ENCODE measurements around the gene PRRX2.
"Not testable (repeated sequence)": the region's sequence is repeated elsewhere in the genome, so short reads cannot be mapped to it uniquely, and the experiment has no call there.

PRRX2 gene
- total RNA-seq, result 0 to 0.29 (median 0.06) reads per million in 4 experiments

DNA sequence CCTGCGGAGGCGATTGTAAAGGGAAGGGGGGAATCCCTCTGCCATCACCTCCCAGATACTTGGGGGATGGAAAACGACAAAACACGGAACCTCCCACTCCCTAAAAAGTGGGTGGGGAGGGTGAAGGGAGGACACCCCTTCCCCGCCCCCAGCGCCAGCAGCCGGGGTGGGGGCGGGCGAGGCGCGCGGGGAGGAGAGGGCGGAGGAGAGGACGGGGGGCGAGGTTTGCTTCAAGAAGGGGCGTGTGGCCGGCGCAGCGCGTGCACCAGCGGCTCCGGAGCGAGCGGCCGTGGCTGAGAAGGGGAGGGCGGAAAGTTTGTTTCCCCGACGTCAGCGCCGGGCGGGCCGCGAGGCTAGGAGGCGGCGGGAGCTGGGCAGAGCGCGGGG lies at the start of gene PRRX2:
PRRX2 (plus strand) TSS at position 259 of the 387 bp plus-strand sequence. CDS start 221 bp downstream, outside the sequence.
- DNase-seq, result no peak

GRCh38 chr9:129617167-129617566 lies 48.3 kb upstream of the PRRX2 start:
- no peak for DNase-seq

GRCh38 chr9:129619787-129620668 lies 45.4 kb upstream of the PRRX2 start:
- no peak for DNase-seq

- no peak for DNase-seq
These were observed 44.7 kb upstream of the PRRX2 start, which contains the start of gene C9orf50 for GRCh38 chr9:129620669-129621295. Gene C9orf50, minus strand, starts transcription at chr9:129621101. Its CDS starts 527 bp downstream, at chr9:129620574.

DNA sequence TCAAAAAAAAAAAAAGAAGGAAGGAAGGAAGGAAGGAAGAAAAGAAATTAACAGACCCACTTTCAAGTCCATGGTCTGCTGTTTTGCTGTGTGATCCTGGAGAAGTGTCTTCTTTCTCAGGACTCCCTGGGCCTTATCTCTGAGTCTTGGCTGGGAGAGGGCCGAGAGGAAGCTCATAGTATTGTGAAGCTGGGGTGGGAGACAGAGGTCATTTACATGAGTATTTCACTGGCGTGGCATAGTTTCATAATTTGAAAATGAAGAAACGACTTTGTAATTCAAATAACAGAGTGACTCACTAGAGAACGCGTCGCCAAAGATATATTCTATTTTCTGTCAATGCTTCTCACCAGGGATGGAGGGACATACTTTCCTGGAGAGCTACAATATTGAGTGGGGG lies 42.1 kb upstream of the PRRX2 start:
- no peak for DNase-seq

- peak; percentile 53 for DNase-seq
These were observed 41.2 kb upstream of the PRRX2 start for GRCh38 chr9:129624168-129624759.

- no peak for DNase-seq
These were observed 40.5 kb upstream of the PRRX2 start for GRCh38 chr9:129624947-129625346.

DNA sequence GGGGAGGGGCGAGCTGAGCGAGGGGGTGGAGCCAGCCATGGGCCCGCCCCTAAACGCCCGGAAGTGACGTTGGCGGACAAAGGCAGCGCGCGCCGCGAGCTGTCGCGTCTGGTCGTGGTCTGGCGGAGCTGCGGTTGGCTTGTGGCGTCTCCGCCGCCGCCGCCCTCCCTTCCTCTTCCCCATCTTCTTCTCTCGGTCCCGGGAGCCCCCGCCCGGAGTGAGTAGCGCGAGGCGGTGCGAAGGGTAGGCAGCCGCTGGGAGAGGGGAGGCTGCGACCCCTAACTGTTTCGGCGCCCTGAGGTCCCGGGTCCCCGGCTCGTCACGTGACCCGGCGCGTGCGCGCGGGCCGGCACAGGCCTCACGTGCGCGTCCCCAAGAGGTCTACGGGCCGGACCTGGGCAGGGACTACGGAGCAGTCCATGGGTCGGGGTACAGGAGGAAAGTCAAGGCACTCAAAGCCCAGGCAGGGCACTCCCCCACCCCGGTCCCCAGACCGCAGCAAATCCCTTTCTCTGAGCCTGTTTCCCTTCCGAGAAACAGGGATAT lies 39.3 kb upstream of the PRRX2 start, which contains the start of gene NTMT1:
NTMT1 (plus strand) TSS at position 85 of the 546 bp plus-strand sequence. CDS start 6,541 bp downstream, outside the sequence.
- peak; percentile 86 for DNase-seq

DNA sequence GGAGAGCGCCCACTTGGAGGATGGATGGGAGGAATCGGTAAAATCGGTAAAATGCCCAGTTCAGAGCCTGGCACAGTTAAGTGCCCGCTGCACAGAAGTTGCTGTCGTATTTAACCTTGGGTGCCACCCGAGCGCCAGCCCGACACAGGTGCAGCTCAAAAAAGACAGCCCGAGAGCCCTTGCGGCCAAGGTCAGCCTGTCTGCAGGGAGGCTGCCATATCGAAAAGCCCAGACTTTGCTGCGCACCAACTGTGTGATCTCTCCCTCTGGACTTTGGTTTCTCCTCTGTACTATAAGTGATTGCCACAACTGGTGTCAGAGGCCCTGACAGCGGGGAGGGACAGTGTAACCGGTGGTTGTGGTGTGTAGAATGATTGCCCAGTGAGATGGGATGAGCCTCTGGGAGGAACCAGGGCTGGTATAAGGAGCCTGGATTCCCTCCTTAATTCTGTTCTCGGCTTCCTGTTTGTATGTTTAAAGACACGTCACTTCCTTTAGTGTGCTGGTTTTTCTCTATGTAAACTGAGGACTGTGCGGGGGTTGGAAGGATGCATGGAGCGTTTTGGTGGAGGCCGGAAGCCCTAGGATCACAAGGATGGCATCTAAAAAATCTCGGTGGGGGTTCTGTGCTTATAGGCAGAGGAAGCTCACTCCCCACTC lies 38.7 kb upstream of the PRRX2 start:
- DNase-seq, result peak; percentile 21

DNA sequence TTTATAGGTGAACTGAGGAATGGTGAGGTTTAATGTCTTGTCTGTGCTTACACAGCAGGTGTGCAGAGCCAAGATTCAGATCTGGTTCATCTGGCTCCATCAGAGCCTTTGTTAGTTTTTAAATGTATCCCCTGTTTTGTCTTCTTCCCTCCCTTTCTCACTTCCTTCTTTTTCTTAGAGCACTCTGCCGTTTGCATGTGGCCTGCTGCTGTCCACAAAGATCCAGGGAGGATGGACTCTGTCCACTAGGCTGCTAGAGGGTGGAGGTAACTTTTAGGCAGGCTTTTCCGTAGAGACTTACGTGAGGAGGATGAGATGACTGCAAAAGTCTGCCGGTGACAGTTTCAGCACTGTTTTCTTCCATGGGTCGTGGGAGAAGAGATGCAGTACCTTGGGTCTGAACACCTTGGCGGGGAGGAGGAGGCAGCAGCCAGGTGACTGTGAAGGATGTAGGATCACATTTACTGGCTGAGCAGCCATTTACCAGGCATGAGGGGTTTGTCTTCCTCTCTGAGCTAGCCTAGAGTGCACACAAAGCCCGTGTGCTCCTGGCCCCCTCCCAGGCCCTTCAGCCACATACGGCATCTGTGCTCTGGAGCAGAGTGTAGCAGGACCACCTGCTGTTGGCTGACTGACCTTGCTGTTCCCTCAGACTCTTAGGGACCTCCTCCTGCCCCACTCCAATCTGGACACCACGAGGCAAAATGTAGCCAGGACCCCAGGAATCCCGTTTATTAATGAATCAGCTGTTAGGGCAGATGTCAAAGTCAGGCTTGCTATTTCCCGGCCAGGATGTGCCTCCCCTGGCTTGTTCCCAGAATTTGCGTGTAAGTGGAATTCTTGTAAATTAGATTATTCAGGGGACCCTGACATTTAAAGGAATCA lies 37.6 kb upstream of the PRRX2 start:
- DNase-seq, result no peak

DNA sequence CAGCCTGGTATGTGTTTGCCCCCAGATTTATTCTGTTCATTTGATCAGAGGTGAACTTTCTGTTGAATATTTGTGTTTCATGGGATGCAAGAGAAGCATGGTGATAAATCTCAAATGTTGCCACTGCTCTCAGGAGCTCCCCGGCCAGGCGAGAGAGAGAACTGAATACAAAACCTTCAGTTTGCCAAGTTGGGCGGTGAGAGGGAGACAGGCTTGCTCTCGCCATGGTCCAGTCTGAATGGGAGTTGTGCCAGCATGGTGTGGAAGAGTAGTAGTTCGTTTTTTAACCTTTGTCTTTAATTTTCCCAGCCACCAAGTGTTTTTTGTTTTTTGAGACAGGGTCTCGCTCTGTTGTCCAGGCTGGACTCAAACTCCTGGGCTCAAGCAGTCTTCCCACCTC lies 36.7 kb upstream of the PRRX2 start:
- no peak for DNase-seq

- no peak for DNase-seq
These were observed 36.1 kb upstream of the PRRX2 start for GRCh38 chr9:129629251-129629820.

DNA sequence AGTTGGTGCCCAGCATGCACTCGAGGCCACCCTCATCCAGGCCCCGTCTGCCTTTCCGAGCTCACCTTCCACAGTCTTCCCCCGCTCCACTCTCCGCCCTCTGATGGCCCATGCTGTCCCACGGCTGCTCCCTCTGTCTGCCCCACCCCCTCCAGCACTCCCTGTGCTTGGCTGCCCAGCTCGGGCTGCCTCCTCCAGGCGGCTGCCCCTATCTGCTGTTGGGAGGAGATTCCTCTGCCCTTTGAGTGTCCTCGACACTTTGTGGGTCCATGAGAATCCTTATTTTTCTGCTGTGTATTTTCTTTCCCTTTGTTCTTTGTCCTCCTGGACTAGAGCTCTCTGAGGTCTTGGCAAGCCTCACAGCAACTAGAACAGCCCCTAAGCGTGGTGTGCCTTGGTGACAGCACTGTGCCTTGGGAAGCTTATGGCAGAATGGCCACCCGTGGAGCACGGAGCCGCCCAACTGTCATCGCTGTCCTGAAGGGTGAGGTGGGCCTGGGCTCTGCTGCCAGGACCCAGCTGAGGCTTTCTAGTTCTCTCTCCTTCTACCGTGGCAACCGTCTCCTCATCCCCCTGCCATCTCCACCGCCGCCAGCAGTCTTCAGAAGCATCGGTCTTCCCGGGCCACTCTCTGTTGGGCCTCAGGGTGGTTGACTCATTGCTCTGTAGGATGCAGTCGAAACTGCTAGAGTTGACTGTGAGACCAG lies 34.3 kb upstream of the PRRX2 start:
- DNase-seq, result no peak

- no peak for DNase-seq
These were observed 33.7 kb upstream of the PRRX2 start for GRCh38 chr9:129631674-129632129.

- DNase-seq, result no peak
These were observed 33.0 kb upstream of the PRRX2 start for GRCh38 chr9:129632460-129632859.

DNA sequence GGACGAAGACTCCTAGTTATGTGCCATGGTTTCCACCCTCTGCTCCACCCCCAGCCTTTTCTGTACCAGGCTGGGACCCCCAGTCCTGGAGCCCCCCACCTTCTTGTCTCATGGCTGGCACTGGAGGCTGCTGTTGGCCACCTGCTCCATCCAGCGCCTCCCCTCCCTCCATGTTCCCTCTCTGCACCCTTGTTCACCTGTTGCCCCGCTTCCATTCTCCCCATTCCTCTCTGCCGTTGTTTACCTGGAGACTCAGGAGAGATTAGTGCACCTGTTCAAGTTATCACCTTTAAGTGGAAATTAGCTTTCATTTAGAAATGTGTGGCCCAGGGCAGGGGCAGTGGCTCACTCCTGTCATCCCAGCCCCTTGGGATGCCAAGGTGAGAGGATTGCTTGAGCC lies 32.2 kb upstream of the PRRX2 start:
- no peak for DNase-seq

DNA sequence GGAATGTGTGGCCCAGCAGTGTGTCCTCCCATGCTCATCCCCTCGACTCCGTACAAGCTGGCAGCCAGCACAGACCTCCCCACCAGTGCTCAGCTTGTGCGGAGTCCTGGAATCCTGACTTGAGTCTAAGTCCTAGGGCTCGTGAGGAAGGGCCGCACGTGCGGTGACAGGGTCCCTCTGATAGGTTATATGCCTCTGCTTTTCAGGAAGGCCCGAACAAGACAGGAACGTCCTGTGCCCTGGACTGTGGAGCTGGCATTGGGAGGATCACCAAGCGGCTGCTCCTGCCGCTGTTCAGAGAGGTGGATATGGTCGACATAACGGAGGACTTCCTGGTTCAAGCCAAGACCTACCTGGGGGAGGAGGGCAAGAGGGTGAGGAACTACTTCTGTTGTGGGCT lies 31.6 kb upstream of the PRRX2 start:
- no peak for DNase-seq

- DNase-seq, result no peak
These were observed 30.1 kb upstream of the PRRX2 start for GRCh38 chr9:129635099-129636065.

DNA sequence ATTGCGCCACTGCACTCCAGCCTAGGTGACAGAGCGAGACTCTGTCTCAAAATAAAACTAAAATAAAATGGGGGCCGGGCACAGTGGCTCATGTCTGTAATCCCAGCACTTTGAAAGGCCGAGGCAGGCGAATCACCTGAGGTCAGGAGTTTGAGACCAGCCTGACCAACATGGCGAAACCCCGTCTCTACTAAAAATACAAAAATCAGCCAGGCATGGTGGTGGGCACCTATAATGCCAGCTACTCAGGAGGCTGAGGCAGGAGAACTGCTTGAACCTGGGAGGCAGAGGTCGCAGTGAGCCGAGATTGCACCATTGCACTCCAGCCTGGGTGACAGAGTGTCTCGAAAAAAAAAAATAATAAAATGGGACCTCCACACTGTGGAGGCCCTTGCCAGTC lies 29.1 kb upstream of the PRRX2 start:
- not testable (repeated sequence) for DNase-seq

All from effector CD8-positive, alpha-beta T cell (primary cell).